ENCODE data around the gene OR51G1. TPM values are rescaled to one million over a fixed set of nuclear protein-coding genes. Genes with fewer than 3 reads are reported as not detected.

The OR51G1 gene
- total RNA-seq, 1 donor from 2014 or later: not detected

DNA sequence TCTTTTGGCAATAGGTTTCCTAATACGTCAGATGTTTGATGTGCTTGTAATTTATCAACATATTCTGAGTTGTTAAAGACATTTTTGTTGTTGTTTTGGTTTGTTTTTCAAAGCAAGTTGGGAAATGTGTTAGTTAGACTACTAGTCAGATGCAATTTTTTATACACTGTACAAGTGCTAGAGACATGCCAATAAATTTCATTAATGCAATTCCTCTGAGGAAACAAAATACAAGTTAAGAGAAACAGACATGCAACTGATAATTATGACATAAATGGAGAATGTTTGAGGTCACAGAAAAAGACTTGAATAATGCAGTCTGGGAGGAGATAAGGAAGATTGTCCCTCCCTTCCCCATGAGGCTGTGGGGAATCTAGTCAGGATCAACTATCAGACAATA lies 36.5 kb downstream of the OR51G1 start:
- Mint-ChIP-seq H3K4me1 (ENCODE audit: low read depth) (peaks cover 9% of the 10 kb centered on the region), H3K27me3 (ENCODE audit: low read depth) (no peaks in the 10 kb centered on the region), H3K27ac (ENCODE audit: unreplicated experiment) (no peak overlapping the region), H3K9me3 (ENCODE audit: low read depth) (peaks cover 8% of the 10 kb centered on the region), H3K4me3 (ENCODE audit: unreplicated experiment) (no peak overlapping the region), H3K36me3 (ENCODE audit: low read depth) (no peaks in the 10 kb centered on the region)
- no peak for DNase-seq (ENCODE audit: low spot score)
- TF ChIP-seq, protein P1, sequence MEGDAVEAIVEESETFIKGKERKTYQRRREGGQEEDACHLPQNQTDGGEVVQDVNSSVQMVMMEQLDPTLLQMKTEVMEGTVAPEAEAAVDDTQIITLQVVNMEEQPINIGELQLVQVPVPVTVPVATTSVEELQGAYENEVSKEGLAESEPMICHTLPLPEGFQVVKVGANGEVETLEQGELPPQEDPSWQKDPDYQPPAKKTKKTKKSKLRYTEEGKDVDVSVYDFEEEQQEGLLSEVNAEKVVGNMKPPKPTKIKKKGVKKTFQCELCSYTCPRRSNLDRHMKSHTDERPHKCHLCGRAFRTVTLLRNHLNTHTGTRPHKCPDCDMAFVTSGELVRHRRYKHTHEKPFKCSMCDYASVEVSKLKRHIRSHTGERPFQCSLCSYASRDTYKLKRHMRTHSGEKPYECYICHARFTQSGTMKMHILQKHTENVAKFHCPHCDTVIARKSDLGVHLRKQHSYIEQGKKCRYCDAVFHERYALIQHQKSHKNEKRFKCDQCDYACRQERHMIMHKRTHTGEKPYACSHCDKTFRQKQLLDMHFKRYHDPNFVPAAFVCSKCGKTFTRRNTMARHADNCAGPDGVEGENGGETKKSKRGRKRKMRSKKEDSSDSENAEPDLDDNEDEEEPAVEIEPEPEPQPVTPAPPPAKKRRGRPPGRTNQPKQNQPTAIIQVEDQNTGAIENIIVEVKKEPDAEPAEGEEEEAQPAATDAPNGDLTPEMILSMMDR (IDR thresholded peaks at IDR 0.05): no peak

DNA sequence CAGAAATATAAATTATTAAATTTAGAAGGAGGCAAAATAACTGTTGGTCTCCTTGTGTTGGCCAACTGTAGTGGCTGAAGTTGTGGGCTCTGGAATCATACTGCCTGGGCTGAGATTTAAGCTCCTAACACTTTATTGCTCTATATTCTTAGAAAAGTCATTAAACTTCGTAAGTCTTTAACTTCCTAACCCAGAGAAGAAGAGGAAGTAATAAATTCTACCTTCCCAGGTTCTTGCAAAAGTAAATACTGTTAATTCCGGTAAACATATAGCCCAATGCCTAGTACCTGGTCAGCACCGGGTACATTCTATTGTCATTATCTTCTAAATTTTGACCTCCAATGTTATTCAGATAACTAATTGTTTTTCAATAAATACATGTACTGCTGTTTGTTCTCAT lies 38.0 kb downstream of the OR51G1 start:
- Mint-ChIP-seq H3K27me3 (ENCODE audit: low read depth) (no peaks in the 10 kb centered on the region), H3K4me1 (ENCODE audit: low read depth) (peaks cover 14% of the 10 kb centered on the region), H3K9me3 (ENCODE audit: low read depth) (peaks cover 8% of the 10 kb centered on the region), H3K27ac (ENCODE audit: unreplicated experiment) (no peak overlapping the region), H3K4me3 (ENCODE audit: unreplicated experiment) (no peak overlapping the region), H3K36me3 (ENCODE audit: low read depth) (no peaks in the 10 kb centered on the region)
- no peak for DNase-seq (ENCODE audit: low spot score)
- TF ChIP-seq, protein P1 (IDR thresholded peaks at IDR 0.05): no peak

DNA sequence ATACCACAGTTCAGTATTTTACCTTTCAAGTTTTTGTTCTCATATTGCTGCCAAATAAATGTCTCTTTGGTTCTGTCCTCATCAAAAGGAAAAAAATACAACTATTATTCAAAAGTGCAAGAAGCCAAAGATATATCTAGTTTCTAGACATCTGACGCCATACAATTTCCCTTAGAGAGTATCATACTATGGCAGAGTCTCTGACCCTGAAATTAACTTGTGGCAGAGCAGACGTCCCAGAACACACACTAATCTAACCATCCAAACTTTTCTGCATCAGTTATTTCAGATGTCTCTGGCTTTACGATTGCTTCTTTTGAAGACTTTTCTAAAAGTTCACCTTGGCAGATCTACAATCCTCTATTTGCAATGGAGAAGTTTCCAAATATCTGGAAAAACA lies 39.8 kb downstream of the OR51G1 start:
- no peaks in the 10 kb centered on the region for H3K27me3 Mint-ChIP-seq (ENCODE audit: low read depth)
- no peaks in the 10 kb centered on the region for H3K36me3 Mint-ChIP-seq (ENCODE audit: low read depth)
- H3K4me3 Mint-ChIP-seq (ENCODE audit: unreplicated experiment): no peak overlapping the region
- peaks cover 19% of the 10 kb centered on the region for H3K4me1 Mint-ChIP-seq (ENCODE audit: low read depth)
- H3K27ac Mint-ChIP-seq (ENCODE audit: unreplicated experiment): no peak overlapping the region
- no peaks in the 10 kb centered on the region for H3K9me3 Mint-ChIP-seq (ENCODE audit: low read depth)
- TF ChIP-seq, protein P1 (IDR thresholded peaks at IDR 0.05): no peak
- DNase-seq (ENCODE audit: low spot score): no peak

DNA sequence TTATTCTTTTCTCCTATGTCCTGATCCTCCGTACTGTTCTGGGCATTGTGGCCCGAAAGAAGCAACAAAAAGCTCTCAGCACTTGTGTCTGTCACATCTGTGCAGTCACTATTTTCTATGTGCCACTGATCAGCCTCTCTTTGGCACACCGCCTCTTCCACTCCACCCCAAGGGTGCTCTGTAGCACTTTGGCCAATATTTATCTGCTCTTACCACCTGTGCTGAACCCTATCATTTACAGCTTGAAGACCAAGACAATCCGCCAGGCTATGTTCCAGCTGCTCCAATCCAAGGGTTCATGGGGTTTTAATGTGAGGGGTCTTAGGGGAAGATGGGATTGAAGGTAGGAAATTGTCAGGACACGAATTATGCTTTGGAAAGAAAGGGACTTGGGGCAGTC lies 41.6 kb downstream of the OR51G1 start:
- peaks cover 19% of the 10 kb centered on the region for H3K4me1 Mint-ChIP-seq (ENCODE audit: low read depth)
- TF ChIP-seq, protein P1 (IDR thresholded peaks at IDR 0.05): no peak
- DNase-seq (ENCODE audit: low spot score): no peak
- no peaks in the 10 kb centered on the region for H3K36me3 Mint-ChIP-seq (ENCODE audit: low read depth)
- H3K27me3 Mint-ChIP-seq (ENCODE audit: low read depth): no peaks in the 10 kb centered on the region
- no peak overlapping the region for H3K4me3 Mint-ChIP-seq (ENCODE audit: unreplicated experiment)
- no peaks in the 10 kb centered on the region for H3K9me3 Mint-ChIP-seq (ENCODE audit: low read depth)
- H3K27ac Mint-ChIP-seq (ENCODE audit: unreplicated experiment): no peak overlapping the region

DNA sequence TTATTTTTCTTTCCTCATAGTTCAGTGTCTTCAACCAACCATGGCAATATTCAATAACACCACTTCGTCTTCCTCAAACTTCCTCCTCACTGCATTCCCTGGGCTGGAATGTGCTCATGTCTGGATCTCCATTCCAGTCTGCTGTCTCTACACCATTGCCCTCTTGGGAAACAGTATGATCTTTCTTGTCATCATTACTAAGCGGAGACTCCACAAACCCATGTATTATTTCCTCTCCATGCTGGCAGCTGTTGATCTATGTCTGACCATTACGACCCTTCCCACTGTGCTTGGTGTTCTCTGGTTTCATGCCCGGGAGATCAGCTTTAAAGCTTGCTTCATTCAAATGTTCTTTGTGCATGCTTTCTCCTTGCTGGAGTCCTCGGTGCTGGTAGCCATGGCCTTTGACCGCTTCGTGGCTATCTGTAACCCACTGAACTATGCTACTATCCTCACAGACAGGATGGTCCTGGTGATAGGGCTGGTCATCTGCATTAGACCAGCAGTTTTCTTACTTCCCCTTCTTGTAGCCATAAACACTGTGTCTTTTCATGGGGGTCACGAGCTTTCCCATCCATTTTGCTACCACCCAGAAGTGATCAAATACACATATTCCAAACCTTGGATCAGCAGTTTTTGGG lies 42.2 kb downstream of the OR51G1 start, which contains the start of gene OR51T1:
TSS of gene OR51T1 (plus strand) at position 41 of the 641 bp plus-strand sequence. CDS start at position 41, 0 bp downstream.
- H3K4me3 Mint-ChIP-seq (ENCODE audit: unreplicated experiment): no peak within 1 kb of the TSS
- H3K27me3 Mint-ChIP-seq (ENCODE audit: low read depth): no peaks in the 10 kb centered on the region
- H3K36me3 Mint-ChIP-seq (ENCODE audit: low read depth): no peaks in the 10 kb centered on the region
- H3K27ac Mint-ChIP-seq (ENCODE audit: unreplicated experiment): peak within 1 kb of the TSS; percentile 69
- H3K9me3 Mint-ChIP-seq (ENCODE audit: low read depth): no peaks in the 10 kb centered on the region
- peaks cover 19% of the 10 kb centered on the region for H3K4me1 Mint-ChIP-seq (ENCODE audit: low read depth)
- TF ChIP-seq, protein P1 (IDR thresholded peaks at IDR 0.05): no peak
- DNase-seq (ENCODE audit: low spot score): no peak

Measured in chondrocyte (in vitro differentiated cells).